H9 (cell line): ENCODE results near the gene SORCS2. TPM values are rescaled to one million over a fixed set of nuclear protein-coding genes. Genes with fewer than 3 reads are reported as not detected.

Source experiments
- DNase-seq: peaks from one replicate; pipeline ENCODE4 v3.0.0-alpha.2; 2017
- H2AFZ ChIP-seq: one replicate; pipeline ENCODE4 v1.6.1; 2013; ENCODE audit warnings: mild to moderate bottlenecking, low read length, control low read depth, moderate library complexity
- H2AK5ac ChIP-seq: 2 replicates; pipeline ENCODE4 v1.6.1; 2013; ENCODE audit warnings: low read length, control low read depth, mixed read lengths; ENCODE audit not compliant: insufficient read length
- H2BK120ac ChIP-seq: one replicate; pipeline ENCODE4 v1.6.1; 2013; ENCODE audit warnings: low read depth, mild to moderate bottlenecking, low read length, control low read depth, inconsistent platforms; ENCODE audit not compliant: poor library complexity, severe bottlenecking
- H2BK12ac ChIP-seq: 2 replicates; pipeline ENCODE4 v1.6.1; 2013; ENCODE audit warnings: low read length, control low read depth, mixed read lengths, low read depth; ENCODE audit not compliant: insufficient read length
- H2BK15ac ChIP-seq: 2 replicates; pipeline ENCODE4 v1.6.1; 2013; ENCODE audit warnings: low read depth, low read length, control low read depth
- H2BK20ac ChIP-seq: one replicate; pipeline ENCODE4 v1.6.1; 2013; ENCODE audit warnings: low read depth, mild to moderate bottlenecking, low read length, control low read depth, inconsistent platforms; ENCODE audit not compliant: poor library complexity, severe bottlenecking
- H2BK5ac ChIP-seq: 2 replicates; pipeline ENCODE4 v1.6.1; 2013; ENCODE audit warnings: low read length, control low read depth, mixed read lengths; ENCODE audit not compliant: insufficient read length
- H3K14ac ChIP-seq: 2 replicates; pipeline ENCODE4 v1.6.1; 2013; ENCODE audit warnings: low read length, control low read depth; ENCODE audit not compliant: insufficient read depth
- H3K18ac ChIP-seq: 2 replicates; pipeline ENCODE4 v1.6.1; 2013; ENCODE audit warnings: low read depth, mild to moderate bottlenecking, mixed read lengths, low read length, control low read depth; ENCODE audit not compliant: insufficient read length
- H3K23ac ChIP-seq: 2 replicates; pipeline ENCODE4 v1.6.1; 2013; ENCODE audit warnings: low read length, control low read depth, mixed read lengths, low read depth; ENCODE audit not compliant: insufficient read length
- H3K23me2 ChIP-seq: 2 replicates; pipeline ENCODE4 v1.6.1; 2013; ENCODE audit warnings: low read depth, mild to moderate bottlenecking, mixed read lengths, low read length, control low read depth; ENCODE audit not compliant: insufficient read length, poor library complexity, severe bottlenecking
- H3K27ac ChIP-seq: 2 replicates; pipeline ENCODE4 v1.5.1; 2013; ENCODE audit warnings: low read length, control low read depth, mixed read lengths, low read depth; ENCODE audit not compliant: insufficient read length
- H3K27me3 ChIP-seq: 2 replicates; pipeline ENCODE4 v1.6.1; 2013; ENCODE audit warnings: low read length, control low read depth, inconsistent platforms; ENCODE audit not compliant: insufficient read depth
- H3K4ac ChIP-seq: 2 replicates; pipeline ENCODE4 v1.6.1; 2013; ENCODE audit warnings: low read depth, mild to moderate bottlenecking, control low read depth, inconsistent platforms, low read length, moderate library complexity
- H3K4me1 ChIP-seq: 2 replicates; pipeline ENCODE4 v1.6.1; 2013; ENCODE audit warnings: low read length, control low read depth, inconsistent platforms; ENCODE audit not compliant: insufficient read depth
- H3K4me2 ChIP-seq: 2 replicates; pipeline ENCODE4 v1.6.1; 2013; ENCODE audit warnings: low read length, control low read depth, mixed read lengths; ENCODE audit not compliant: insufficient read length, insufficient read depth
- H3K56ac ChIP-seq: 2 replicates; pipeline ENCODE4 v1.6.1; 2013; ENCODE audit warnings: low read depth, mild to moderate bottlenecking, mixed read lengths, low read length, control low read depth; ENCODE audit not compliant: insufficient read length
- H3K79me1 ChIP-seq: 2 replicates; pipeline ENCODE4 v1.6.1; 2013; ENCODE audit warnings: low read depth, mild to moderate bottlenecking, moderate library complexity, low read length, control low read depth, inconsistent platforms; ENCODE audit not compliant: insufficient read depth, poor library complexity, severe bottlenecking
- H3K79me2 ChIP-seq: 2 replicates; pipeline ENCODE4 v1.6.1; 2013; ENCODE audit warnings: low read length, control low read depth, inconsistent platforms; ENCODE audit not compliant: insufficient read depth
- H3K9ac ChIP-seq: 2 replicates; pipeline ENCODE4 v1.6.1; 2013; ENCODE audit warnings: low read length, control low read depth, mixed read lengths; ENCODE audit not compliant: insufficient read length; ENCODE audit errors: extremely low read depth
- H3K9me3 ChIP-seq: one replicate; pipeline ENCODE4 v1.6.1; 2013; ENCODE audit warnings: low read depth, low read length, inconsistent platforms; ENCODE audit not compliant: control insufficient read depth
- H3T11ph ChIP-seq: one replicate; pipeline ENCODE4 v1.6.1; 2013; ENCODE audit warnings: mild to moderate bottlenecking, low read length, control low read depth, inconsistent platforms
- H4K20me1 ChIP-seq: one replicate; pipeline ENCODE4 v1.6.1; 2013; ENCODE audit not compliant: control insufficient read depth, insufficient read length, insufficient read depth
- H4K5ac ChIP-seq: 2 replicates; pipeline ENCODE4 v1.6.1; 2013; ENCODE audit warnings: low read depth, mild to moderate bottlenecking, mixed read lengths, low read length, control low read depth; ENCODE audit not compliant: insufficient read length
- H4K8ac ChIP-seq: replicated peaks from 2 replicates; pipeline ENCODE4 v1.6.1; 2013; ENCODE audit warnings: low read length, control low read depth, mixed read lengths, low read depth; ENCODE audit not compliant: insufficient read length
- H4K91ac ChIP-seq: 2 replicates; pipeline ENCODE4 v1.6.1; 2013; ENCODE audit warnings: low read depth, mild to moderate bottlenecking, moderate library complexity, mixed read lengths, low read length, control low read depth; ENCODE audit not compliant: insufficient read length
- H3K27ac Mint-ChIP-seq, 3 experiments: 2 replicates in 2 of 3; 3 replicates in 1 of 3; pipeline ENCODE4 v1.8.0; 2020 to 2021; ENCODE audit warnings: mixed read lengths in 3 of 3, mild to moderate bottlenecking in 1 of 3, moderate library complexity in 1 of 3
- H3K27me3 Mint-ChIP-seq: 2 replicates; pipeline ENCODE4 v1.8.0; 2021; ENCODE audit warnings: low read depth, mild to moderate bottlenecking, moderate library complexity, mixed read lengths
- H3K36me3 Mint-ChIP-seq, 3 experiments: 2 replicates in 2 of 3; 3 replicates in 1 of 3; pipeline ENCODE4 v1.8.0; 2020 to 2021; ENCODE audit warnings: low read depth in 3 of 3, mixed read lengths in 3 of 3; ENCODE audit not compliant: insufficient read depth in 1 of 3
- H3K4me1 Mint-ChIP-seq, 2 experiments: 2 replicates each; pipeline ENCODE4 v1.8.0; 2020; ENCODE audit warnings: mixed read lengths in 2 of 2
- H3K4me3 Mint-ChIP-seq, 2 experiments: 2 replicates in 1 of 2; 3 replicates in 1 of 2; pipeline ENCODE4 v1.8.0; 2020 to 2021; ENCODE audit warnings: mild to moderate bottlenecking in 2 of 2, mixed read lengths in 2 of 2, moderate library complexity in 1 of 2
- H3K9me3 Mint-ChIP-seq, 2 experiments: 2 replicates in 1 of 2; 3 replicates in 1 of 2; pipeline ENCODE4 v1.8.0; 2020; ENCODE audit warnings: mild to moderate bottlenecking in 2 of 2, mixed read lengths in 2 of 2, moderate library complexity in 1 of 2
- whole genome bisulfite sequencing: extraction: QIAGEN DNeasy Blood & Tissue Kit; methylation state at CpG from one replicate; pipeline ENCODE4 v1.1.7; 2013; ENCODE audit warnings: missing lambda C conversion rate, low lambda C conversion rate, mixed read lengths; ENCODE audit not compliant: insufficient read length; ENCODE audit errors: extremely low coverage; 5-methylcytosine and 5-hydroxymethylcytosine counted together
- total RNA-seq: library from RNA; stranded (reverse); gene quantifications from 2 replicates; pipeline ENCODE4 v1.2.1, GENCODE V29; 2021
- TF ChIP-seq, protein P1 (sequence below): fragments of 200-600 bp; sonication (generic); conservative IDR thresholded peaks from 3 replicates; pipeline ENCODE4 v1.8.0; 2021; ENCODE audit warnings: antibody characterized with exemption, mild to moderate bottlenecking

The SORCS2 gene
- total RNA-seq, 1 experiment from 2014 or later, result 0.57 TPM

DNA sequence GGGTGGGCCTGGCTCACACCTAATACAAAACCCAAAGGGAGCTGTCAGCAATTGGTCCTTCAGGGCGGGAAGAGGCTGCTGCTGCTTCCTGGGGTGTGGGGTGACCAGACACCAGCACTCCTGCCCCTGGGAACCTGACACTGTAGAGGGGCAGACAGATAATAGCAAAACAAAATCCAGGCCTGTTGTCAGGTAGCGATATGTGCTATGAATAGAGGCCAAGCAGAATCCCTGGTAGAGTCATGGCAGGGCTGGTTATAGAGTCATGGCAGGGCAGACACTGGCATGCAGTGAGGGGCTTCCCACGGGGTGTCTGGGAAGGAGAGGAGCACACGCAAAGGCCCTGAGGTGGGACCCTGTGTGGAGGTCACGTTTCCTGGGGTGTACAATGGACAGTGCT is 321.9 kb downstream of the SORCS2 start:
- Histone ChIP-seq H3K23me2 (no peaks in the 10 kb centered on the region), H2BK15ac (no peak overlapping the region), H3K9ac (no peak overlapping the region), H2BK20ac (no peak overlapping the region), H3K4me1 (no peaks in the 10 kb centered on the region), H4K5ac (no peak overlapping the region), H2BK12ac (no peak overlapping the region), H3K27me3 (no peaks in the 10 kb centered on the region), H3K14ac (no peak overlapping the region), H3K4me2 (no peak overlapping the region), H3K9me3 (no peaks in the 10 kb centered on the region), H4K20me1 (no peaks in the 10 kb centered on the region), H4K91ac (no peak overlapping the region), H2BK5ac (no peak overlapping the region), H3K18ac (no peak overlapping the region), H3K56ac (no peak overlapping the region), H3K4ac (no peak overlapping the region), H2AFZ (no peak overlapping the region), H3K23ac (no peak overlapping the region), H3K79me1 (no peaks in the 10 kb centered on the region), H3K79me2 (no peaks in the 10 kb centered on the region), H3T11ph (no peak overlapping the region), H4K8ac (no peak overlapping the region), H2AK5ac (no peak overlapping the region), H3K27ac (no peak overlapping the region), H2BK120ac (no peak overlapping the region)
- TF ChIP-seq, protein P1, sequence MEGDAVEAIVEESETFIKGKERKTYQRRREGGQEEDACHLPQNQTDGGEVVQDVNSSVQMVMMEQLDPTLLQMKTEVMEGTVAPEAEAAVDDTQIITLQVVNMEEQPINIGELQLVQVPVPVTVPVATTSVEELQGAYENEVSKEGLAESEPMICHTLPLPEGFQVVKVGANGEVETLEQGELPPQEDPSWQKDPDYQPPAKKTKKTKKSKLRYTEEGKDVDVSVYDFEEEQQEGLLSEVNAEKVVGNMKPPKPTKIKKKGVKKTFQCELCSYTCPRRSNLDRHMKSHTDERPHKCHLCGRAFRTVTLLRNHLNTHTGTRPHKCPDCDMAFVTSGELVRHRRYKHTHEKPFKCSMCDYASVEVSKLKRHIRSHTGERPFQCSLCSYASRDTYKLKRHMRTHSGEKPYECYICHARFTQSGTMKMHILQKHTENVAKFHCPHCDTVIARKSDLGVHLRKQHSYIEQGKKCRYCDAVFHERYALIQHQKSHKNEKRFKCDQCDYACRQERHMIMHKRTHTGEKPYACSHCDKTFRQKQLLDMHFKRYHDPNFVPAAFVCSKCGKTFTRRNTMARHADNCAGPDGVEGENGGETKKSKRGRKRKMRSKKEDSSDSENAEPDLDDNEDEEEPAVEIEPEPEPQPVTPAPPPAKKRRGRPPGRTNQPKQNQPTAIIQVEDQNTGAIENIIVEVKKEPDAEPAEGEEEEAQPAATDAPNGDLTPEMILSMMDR, result no peak
- Mint-ChIP-seq H3K36me3 (no peaks in the 10 kb centered on the region), H3K27ac (peak overlapping the region in 1 of 3 experiments; percentile 57; a peak in 2 of 7 replicates), H3K4me3 (no peak overlapping the region), H3K9me3 (no peaks in the 10 kb centered on the region), H3K4me1 (peaks cover 2 to 44% of the 10 kb centered on the region in 2 experiments; a peak in 2 of 4 replicates), H3K27me3 (peaks cover 9% of the 10 kb centered on the region)
- no peak for DNase-seq
- no CpG with 5 or more reads among the region's 5 CpGs for WGBS
